HepG2 (cell line): ENCODE data around the gene HPD. TPM values are rescaled to one million over a fixed set of nuclear protein-coding genes. Genes with fewer than 3 reads are reported as not detected.

ENCODE experiments used
- ATAC-seq: fragments of 200-7000 bp; cut with Tn5 transposase; 3 replicates; pipeline ENCODE4 v1.9.1; 2020; ENCODE audit warnings: mild to moderate bottlenecking, moderate library complexity
- BruUV-seq: library from RNA; stranded (reverse); fragments of 400-500 nt; replicated peaks from 2 replicates; lab custom pipeline; 2021; lab: Mats Ljungman, UMichigan
- CTCF ChIA-PET: fragments of 300-600 bp; formaldehyde crosslinking; extraction: SDS; loops from one replicate; lab custom pipeline; 2021; ENCODE audit warnings: low total read pairs, inconsistent platforms, low intra/inter-chr PET ratio; lab: Yijun Ruan, JAX
- POLR2A ChIA-PET: fragments of 350-600 bp; sonication (Branson Sonifier 250); formaldehyde crosslinking; loops from one replicate; lab custom pipeline; 2020; ENCODE audit warnings: antibody characterized with exemption, inconsistent platforms; lab: Yijun Ruan, JAX
- DNase-seq: peaks from one replicate; pipeline ENCODE4 v3.0.0-alpha.2; 2015; ENCODE audit warnings: low spot score
- FAIRE-seq: peaks from 3 replicates; lab custom pipeline; 2011; peaks lifted over from hg19 to GRCh38; lab: Jason Lieb, UNC
- H2AFZ ChIP-seq: one replicate; pipeline ENCODE4 v1.6.1; 2011; ENCODE audit warnings: low read length, inconsistent platforms
- H3K27ac ChIP-seq: fragments of 300-600 bp; 3 replicates; pipeline ENCODE4 v1.8.0; 2011; ENCODE audit warnings: mixed run types, mild to moderate bottlenecking, mixed read lengths, low read length, inconsistent platforms; ENCODE audit not compliant: insufficient read depth; ENCODE audit errors: extremely low read length
- H3K27me3 ChIP-seq, 2 experiments: fragments of 200-600 bp in 1 of 2; 2 replicates in 1 of 2; 3 replicates in 1 of 2; pipeline versions ENCODE4 v1.6.0 to v1.8.0; 2011; ENCODE audit warnings: low read length in 2 of 2, mild to moderate bottlenecking in 2 of 2, moderate library complexity in 2 of 2, inconsistent platforms in 1 of 2; ENCODE audit not compliant: insufficient read depth in 2 of 2, control insufficient read depth in 1 of 2
- H3K36me3 ChIP-seq, 2 experiments: fragments of 200-600 bp in 1 of 2; replicated peaks in 1 of 2; 2 replicates in 1 of 2; 3 replicates in 1 of 2; pipeline versions ENCODE4 v1.5.1 to v1.8.0; 2011; ENCODE audit warnings: low read length in 2 of 2, inconsistent platforms in 1 of 2; ENCODE audit not compliant: insufficient read depth in 2 of 2, control insufficient read depth in 1 of 2
- H3K4me1 ChIP-seq: 2 replicates; pipeline ENCODE4 v1.5.1; 2012; ENCODE audit warnings: low read length, inconsistent platforms; ENCODE audit not compliant: insufficient read depth
- H3K4me2 ChIP-seq: 2 replicates; pipeline ENCODE4 v1.6.0; 2011; ENCODE audit warnings: low read depth, low read length, inconsistent platforms
- H3K4me3 ChIP-seq, 3 experiments: fragments of 200-600 bp in 1 of 3; sonication (generic), shearing (Covaris generic) in 1 of 3; replicated peaks in 1 of 3; 2 replicates each; pipeline ENCODE4 v1.5.1; 2011 to 2016; ENCODE audit warnings: low read length in 3 of 3, inconsistent platforms in 2 of 3, low read depth in 2 of 3, mild to moderate bottlenecking in 2 of 3, control low read depth in 1 of 3, mixed read lengths in 1 of 3; ENCODE audit not compliant: insufficient read depth in 1 of 3
- H3K79me2 ChIP-seq: one replicate; pipeline ENCODE4 v1.6.1; 2011; ENCODE audit warnings: low read length, inconsistent platforms; ENCODE audit not compliant: insufficient read depth
- H3K9ac ChIP-seq: 2 replicates; pipeline ENCODE4 v1.6.0; 2011; ENCODE audit warnings: mild to moderate bottlenecking, low read depth, low read length, inconsistent platforms; ENCODE audit not compliant: insufficient read depth
- H3K9me3 ChIP-seq: 2 replicates; pipeline ENCODE4 v1.5.1; 2012; ENCODE audit warnings: mild to moderate bottlenecking, low read length
- H4K20me1 ChIP-seq: 2 replicates; pipeline ENCODE4 v1.6.0; 2011; ENCODE audit warnings: inconsistent platforms, mild to moderate bottlenecking, low read length, moderate library complexity; ENCODE audit not compliant: insufficient read depth
- NCOR1 ChIP-seq: fragments of 200-600 bp; sonication (generic); IDR thresholded peaks from 2 replicates; pipeline ENCODE4 v1.7.0; 2017; ENCODE audit warnings: antibody characterized with exemption, low read length, borderline replicate concordance
- NFRKB ChIP-seq: fragments of 450-650 bp; IDR thresholded peaks from 2 replicates; pipeline ENCODE4 v1.6.1; 2017
- SRF ChIP-seq: IDR thresholded peaks from 2 replicates; pipeline ENCODE4 v1.6.1; 2011; ENCODE audit warnings: mild to moderate bottlenecking, low read depth, low read length, moderate library complexity
- TARDBP ChIP-seq: sonication (generic); formaldehyde crosslinking; IDR thresholded peaks from 2 replicates; pipeline ENCODE4 v1.8.0; 2022; ENCODE audit warnings: mild to moderate bottlenecking, missing genetic modification reagents
- TBL1XR1 ChIP-seq: fragments of 150-350 bp; IDR thresholded peaks from 2 replicates; pipeline ENCODE4 v1.6.1; 2014; ENCODE audit warnings: borderline replicate concordance, low read length; ENCODE audit not compliant: partially characterized antibody
- TOPORS ChIP-seq: sonication (generic); formaldehyde crosslinking; IDR thresholded peaks from 2 replicates; pipeline ENCODE4 v1.8.0; 2023; ENCODE audit warnings: mild to moderate bottlenecking, missing genetic modification reagents
- ZNF10 ChIP-seq: sonication (generic); formaldehyde crosslinking; IDR thresholded peaks from 2 replicates; pipeline ENCODE4 v1.4.0; 2020; ENCODE audit warnings: mild to moderate bottlenecking, low read depth, missing genetic modification reagents, borderline replicate concordance
- ZNF12 ChIP-seq: sonication (generic); formaldehyde crosslinking; IDR thresholded peaks from 2 replicates; pipeline ENCODE4 v1.5.0; 2020; ENCODE audit warnings: missing genetic modification reagents
- ZNF614 ChIP-seq: IDR thresholded peaks from 2 replicates; pipeline ENCODE4 v1.6.1; 2018; ENCODE audit warnings: missing biosample characterization, missing genetic modification reagents, inconsistent platforms, borderline replicate concordance
- WGBS: methylation state at CpG from one replicate; pipeline ENCODE4 v1.1.6; 2017; ENCODE audit warnings: low lambda C conversion rate; 5-methylcytosine and 5-hydroxymethylcytosine counted together
- in situ Hi-C: cut with HindIII; loops from 2 replicates; pipeline ENCODE4 v1.10.0; 2017; ENCODE audit warnings: low pct_unique_long_range_greater_than_20kb; ENCODE audit not compliant: extremely low pct_ligation_motif_present
- intact Hi-C: fragments of 100-400 bp; cut with micrococcal nuclease; formaldehyde crosslinking; loops from one replicate; pipeline ENCODE4 v1.10.0; 2022; ENCODE audit not compliant: unreplicated experiment
- polyA plus RNA-seq, 8 experiments: library from polyadenylated mRNA; depleted of rRNA in 3 of 8; stranded (reverse) in 7 of 8; unstranded in 1 of 8; fragments of >200 nt; fragmentation: Illumina TruSeq in 4 of 8; extraction: Trizol in 4 of 8; gene quantifications; 2 replicates each; pipeline versions ENCODE4 v1.2.1 to v1.2.3, GENCODE V29; 2011 to 2016; ENCODE audit warnings: low read depth in 4 of 8, missing spikeins in 1 of 8, mixed read lengths in 1 of 8; ENCODE audit not compliant: insufficient read depth in 1 of 8
- total RNA-seq, 5 experiments: library from RNA; depleted of rRNA; stranded (reverse); fragments of >200 nt; fragmentation: Illumina TruSeq; extraction: Trizol; gene quantifications; 2 replicates each; pipeline ENCODE4 v1.2.3, GENCODE V29; 2016; ENCODE audit warnings: low read depth in 1 of 5
- TF ChIP-seq, protein P1 (sequence below): IDR thresholded peaks from 2 replicates; pipeline ENCODE4 v1.6.1; 2012; ENCODE audit warnings: low read depth, low read length, improper control_type of control experiment

HPD gene
- total and polyA plus RNA-seq, 2 of the 13 experiments (the other 11 are each of a cell fraction or from before 2014, with no cell fraction given) = 120 to 195 TPM

DNA sequence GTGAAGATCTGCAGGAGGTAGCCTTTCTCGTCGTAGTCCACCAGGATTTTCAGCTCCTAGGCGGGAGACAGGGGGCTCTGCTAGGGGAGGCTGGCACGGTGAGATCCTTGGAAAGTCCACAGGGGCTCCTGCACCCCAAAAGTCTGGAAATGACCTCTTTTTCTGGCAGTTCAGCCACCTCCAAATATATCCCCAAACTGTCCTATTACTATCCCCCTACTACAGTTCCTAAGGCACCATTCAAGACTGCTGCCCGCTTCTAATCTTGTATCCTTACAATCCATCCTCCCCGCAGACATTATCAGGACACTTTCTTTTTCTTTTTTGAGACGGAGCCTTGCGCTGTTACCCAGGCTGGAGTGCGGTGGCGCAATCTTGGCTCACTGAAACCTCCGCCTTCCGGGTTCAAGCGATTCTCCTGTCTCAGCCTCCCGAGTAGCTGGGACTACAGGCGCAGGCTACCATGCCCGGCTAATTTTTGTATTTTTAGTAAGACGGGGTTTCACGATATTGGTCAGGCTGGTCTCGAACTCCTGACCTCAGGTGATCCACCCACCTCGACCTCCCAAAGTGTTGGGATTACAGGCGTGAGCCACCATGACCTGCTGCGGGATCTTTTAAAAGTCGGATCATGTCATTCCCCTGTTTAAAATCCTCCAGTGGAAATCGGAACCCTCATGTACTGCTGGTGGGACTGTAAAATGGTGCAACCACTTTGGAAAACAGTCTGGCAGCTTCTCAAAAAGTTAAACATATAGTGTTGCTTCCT, 18.5 kb downstream of the HPD start:
- Histone ChIP-seq H3K9me3 (no peaks in the 10 kb centered on the region), H3K9ac (no peak overlapping the region), H3K27ac (no peak overlapping the region), H4K20me1 (no peaks in the 10 kb centered on the region), H3K4me2 (no peak overlapping the region), H3K79me2 (no peaks in the 10 kb centered on the region), H3K36me3 (peaks cover 3 to 20% of the 10 kb centered on the region in 2 experiments; a peak in 3 of 5 replicates), H3K4me3 (no peak overlapping the region), H2AFZ (no peak overlapping the region), H3K4me1 (peaks cover 18% of the 10 kb centered on the region), H3K27me3 (no peaks in the 10 kb centered on the region)
- no peak for DNase-seq
- in situ Hi-C loops (no loop called here), intact Hi-C loops (no loop called here)
- BruUV-seq = no TSS peak
- CTCF ChIA-PET = no interaction called here
- ATAC-seq = no peak
- 98% methylated on average over 23 of the region's 24 CpGs for WGBS
- TF ChIP-seq, protein P1, sequence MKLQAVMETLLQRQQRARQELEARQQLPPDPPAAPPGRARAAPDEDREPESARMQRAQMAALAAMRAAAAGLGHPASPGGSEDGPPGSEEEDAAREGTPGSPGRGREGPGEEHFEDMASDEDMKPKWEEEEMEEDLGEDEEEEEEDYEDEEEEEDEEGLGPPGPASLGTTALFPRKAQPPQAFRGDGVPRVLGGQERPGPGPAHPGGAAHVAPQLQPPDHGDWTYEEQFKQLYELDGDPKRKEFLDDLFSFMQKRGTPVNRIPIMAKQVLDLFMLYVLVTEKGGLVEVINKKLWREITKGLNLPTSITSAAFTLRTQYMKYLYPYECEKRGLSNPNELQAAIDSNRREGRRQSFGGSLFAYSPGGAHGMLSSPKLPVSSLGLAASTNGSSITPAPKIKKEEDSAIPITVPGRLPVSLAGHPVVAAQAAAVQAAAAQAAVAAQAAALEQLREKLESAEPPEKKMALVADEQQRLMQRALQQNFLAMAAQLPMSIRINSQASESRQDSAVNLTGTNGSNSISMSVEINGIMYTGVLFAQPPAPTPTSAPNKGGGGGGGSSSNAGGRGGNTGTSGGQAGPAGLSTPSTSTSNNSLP = no peak
- TF ChIP-seq TOPORS (CRISPR knock-in tag) (no peak), TARDBP (CRISPR knock-in tag) (no peak), ZNF614 (CRISPR knock-in tag) (no peak), ZNF12 (CRISPR knock-in tag) (no peak), ZNF10 (CRISPR knock-in tag) (no peak), NFRKB (no peak), TBL1XR1 (no peak), NCOR1 (no peak), SRF (no peak)
- POLR2A ChIA-PET = no interaction called here
- FAIRE-seq = no peak
